ENCODE results near the gene CBLB. TPM values are rescaled to one million over a fixed set of nuclear protein-coding genes. Genes with fewer than 3 reads are reported as not detected.

Gene CBLB
- total RNA-seq, 1 donor from 2014 or later, result 19.8 TPM

DNA sequence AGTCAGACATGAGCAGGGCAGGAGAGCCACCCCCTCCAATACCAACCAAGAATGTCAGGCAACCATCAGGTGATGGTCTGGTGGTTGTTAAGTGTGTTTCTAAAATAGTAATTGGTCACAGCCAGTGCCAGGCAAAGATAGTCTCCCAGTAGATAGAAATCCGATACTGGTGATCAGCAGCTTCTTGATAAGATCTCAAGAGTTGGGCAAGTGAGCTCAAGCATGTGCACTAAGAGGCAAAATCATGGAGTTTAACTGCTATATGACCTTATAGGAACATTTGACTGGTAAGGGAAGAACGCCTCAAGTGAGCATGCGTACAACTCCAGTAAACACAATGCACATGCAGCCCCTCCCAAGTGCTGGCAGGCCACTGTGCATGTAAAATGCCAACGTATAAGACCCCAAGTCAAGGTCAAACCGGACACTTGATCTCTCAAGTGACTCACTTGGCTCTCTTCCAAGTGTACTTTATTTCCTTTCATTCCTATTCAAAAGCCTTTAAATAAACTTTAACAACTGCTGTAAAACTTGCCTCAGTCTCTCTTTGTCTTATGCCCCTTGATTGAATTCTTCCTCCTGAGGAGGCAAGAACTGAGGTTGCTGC, 36.0 kb upstream of the CBLB start:
- Histone ChIP-seq H3K4me1 (ENCODE audit: control insufficient read depth in 3 of 3, insufficient read depth in 3 of 3, low read length in 3 of 3) (peaks cover 8 to 13% (median 11%) of the 10 kb centered on the region in 3 donors), H3K4me3 (ENCODE audit: low read length in 3 of 3) (no peak overlapping the region), H3K27ac (ENCODE audit: low read depth, low read length) (no peak overlapping the region)

DNA sequence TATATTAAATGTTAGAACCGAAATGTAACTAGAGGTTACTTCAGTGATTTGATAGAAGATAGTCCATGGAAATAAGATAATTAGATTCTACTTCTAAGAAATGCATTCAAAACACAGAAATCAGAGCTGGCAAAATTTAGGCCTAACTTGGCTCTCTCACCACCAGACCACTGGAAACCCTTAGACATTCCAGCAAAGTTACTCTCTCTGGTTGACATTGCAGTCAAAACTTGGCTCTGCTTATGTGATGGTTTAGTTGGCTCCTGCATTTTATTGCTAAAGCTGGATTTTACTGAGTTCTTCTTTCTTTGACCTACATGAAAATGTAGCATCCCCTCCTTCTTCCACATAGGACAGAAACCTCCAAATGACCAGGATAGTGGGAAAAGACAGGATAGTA, 35.4 kb upstream of the CBLB start:
- no peak overlapping the region for H3K9ac ChIP-seq (ENCODE audit: low read depth in 1 of 3, low read length in 3 of 3)
- H3K27ac ChIP-seq (ENCODE audit: low read depth, low read length), result no peak overlapping the region
- H3K4me1 ChIP-seq (ENCODE audit: control insufficient read depth in 3 of 3, insufficient read depth in 3 of 3, low read length in 3 of 3), result peaks cover 8 to 13% (median 11%) of the 10 kb centered on the region in 3 donors
- no peak overlapping the region for H3K4me3 ChIP-seq (ENCODE audit: low read length in 3 of 3)
- no peaks in the 10 kb centered on the region for H3K9me3 ChIP-seq (ENCODE audit: control insufficient read depth in 3 of 3, low read length in 3 of 3)
- no peaks in the 10 kb centered on the region for H3K36me3 ChIP-seq (ENCODE audit: control insufficient read depth in 3 of 3, insufficient read depth in 3 of 3, low read length in 3 of 3)
- no peaks in the 10 kb centered on the region for H3K27me3 ChIP-seq (ENCODE audit: control insufficient read depth in 3 of 3, insufficient read depth in 3 of 3, low read length in 3 of 3)

More for the DNA sequence above, 36.0 kb upstream of the CBLB start:
- H3K9ac ChIP-seq (ENCODE audit: low read depth in 1 of 3, low read length in 3 of 3), result no peak overlapping the region
- H3K9me3 ChIP-seq (ENCODE audit: control insufficient read depth in 3 of 3, low read length in 3 of 3), result no peaks in the 10 kb centered on the region
- no peaks in the 10 kb centered on the region for H3K36me3 ChIP-seq (ENCODE audit: control insufficient read depth in 3 of 3, insufficient read depth in 3 of 3, low read length in 3 of 3)
- no peaks in the 10 kb centered on the region for H3K27me3 ChIP-seq (ENCODE audit: control insufficient read depth in 3 of 3, insufficient read depth in 3 of 3, low read length in 3 of 3)

GRCh38 chr3:105899516-105899915, 30.7 kb upstream of the CBLB start:
- Histone ChIP-seq H3K4me1 (ENCODE audit: control insufficient read depth in 3 of 3, insufficient read depth in 3 of 3, low read length in 3 of 3) (peaks cover 0 to 3% (median under 1%) of the 10 kb centered on the region in 3 donors), H3K27me3 (ENCODE audit: control insufficient read depth in 3 of 3, insufficient read depth in 3 of 3, low read length in 3 of 3) (no peaks in the 10 kb centered on the region), H3K27ac (ENCODE audit: low read depth, low read length) (no peak overlapping the region), H3K9me3 (ENCODE audit: control insufficient read depth in 3 of 3, low read length in 3 of 3) (no peaks in the 10 kb centered on the region), H3K36me3 (ENCODE audit: control insufficient read depth in 3 of 3, insufficient read depth in 3 of 3, low read length in 3 of 3) (no peaks in the 10 kb centered on the region), H3K4me3 (ENCODE audit: low read length in 3 of 3) (no peak overlapping the region), H3K9ac (ENCODE audit: low read depth in 1 of 3, low read length in 3 of 3) (no peak overlapping the region)

GRCh38 chr3:105891101-105891500, 22.3 kb upstream of the CBLB start:
- no peaks in the 10 kb centered on the region for H3K4me1 ChIP-seq (ENCODE audit: control insufficient read depth in 3 of 3, insufficient read depth in 3 of 3, low read length in 3 of 3)
- no peak overlapping the region for H3K9ac ChIP-seq (ENCODE audit: low read depth in 1 of 3, low read length in 3 of 3)

GRCh38 chr3:105888621-105889579, 20.1 kb upstream of the CBLB start:
- no peaks in the 10 kb centered on the region for H3K27me3 ChIP-seq (ENCODE audit: control insufficient read depth in 3 of 3, insufficient read depth in 3 of 3, low read length in 3 of 3)
- H3K4me1 ChIP-seq (ENCODE audit: control insufficient read depth in 3 of 3, insufficient read depth in 3 of 3, low read length in 3 of 3), result no peaks in the 10 kb centered on the region
- no peak overlapping the region for H3K4me3 ChIP-seq (ENCODE audit: low read length in 3 of 3)
- H3K9me3 ChIP-seq (ENCODE audit: control insufficient read depth in 3 of 3, low read length in 3 of 3), result no peaks in the 10 kb centered on the region
- H3K27ac ChIP-seq (ENCODE audit: low read depth, low read length), result no peak overlapping the region
- H3K36me3 ChIP-seq (ENCODE audit: control insufficient read depth in 3 of 3, insufficient read depth in 3 of 3, low read length in 3 of 3), result no peaks in the 10 kb centered on the region
- H3K9ac ChIP-seq (ENCODE audit: low read depth in 1 of 3, low read length in 3 of 3), result no peak overlapping the region

More at GRCh38 chr3:105891101-105891500, 22.3 kb upstream of the CBLB start:
- H3K4me3 ChIP-seq (ENCODE audit: low read length in 3 of 3), result no peak overlapping the region
- no peak overlapping the region for H3K27ac ChIP-seq (ENCODE audit: low read depth, low read length)
- no peaks in the 10 kb centered on the region for H3K27me3 ChIP-seq (ENCODE audit: control insufficient read depth in 3 of 3, insufficient read depth in 3 of 3, low read length in 3 of 3)
- H3K9me3 ChIP-seq (ENCODE audit: control insufficient read depth in 3 of 3, low read length in 3 of 3), result no peaks in the 10 kb centered on the region
- H3K36me3 ChIP-seq (ENCODE audit: control insufficient read depth in 3 of 3, insufficient read depth in 3 of 3, low read length in 3 of 3), result no peaks in the 10 kb centered on the region

DNA sequence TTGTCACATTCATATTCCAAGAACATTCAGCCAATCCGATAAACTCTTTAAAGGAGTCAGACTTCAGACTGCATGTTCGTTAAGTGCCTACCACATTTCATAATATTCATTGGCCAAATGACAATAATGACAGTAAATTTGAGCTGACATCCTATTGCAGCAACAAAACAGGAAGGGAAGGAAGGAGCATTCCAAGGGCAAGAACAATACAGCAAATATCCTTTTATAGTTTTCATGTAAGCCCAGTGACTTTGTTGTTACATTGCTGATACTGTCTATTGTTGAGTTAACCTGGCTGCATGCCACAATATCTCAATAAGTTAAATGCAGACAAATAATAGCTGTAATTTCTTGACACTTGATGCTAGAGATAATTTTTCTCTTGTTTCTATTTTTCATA, 16.4 kb upstream of the CBLB start:
- Histone ChIP-seq H3K36me3 (ENCODE audit: control insufficient read depth in 3 of 3, insufficient read depth in 3 of 3, low read length in 3 of 3) (no peaks in the 10 kb centered on the region), H3K27ac (ENCODE audit: low read depth, low read length) (no peak overlapping the region), H3K27me3 (ENCODE audit: control insufficient read depth in 3 of 3, insufficient read depth in 3 of 3, low read length in 3 of 3) (no peaks in the 10 kb centered on the region), H3K4me3 (ENCODE audit: low read length in 3 of 3) (no peak overlapping the region), H3K4me1 (ENCODE audit: control insufficient read depth in 3 of 3, insufficient read depth in 3 of 3, low read length in 3 of 3) (peaks cover 0 to 3% (median 0%) of the 10 kb centered on the region in 3 donors), H3K9ac (ENCODE audit: low read depth in 1 of 3, low read length in 3 of 3) (no peak overlapping the region), H3K9me3 (ENCODE audit: control insufficient read depth in 3 of 3, low read length in 3 of 3) (no peaks in the 10 kb centered on the region)

DNA sequence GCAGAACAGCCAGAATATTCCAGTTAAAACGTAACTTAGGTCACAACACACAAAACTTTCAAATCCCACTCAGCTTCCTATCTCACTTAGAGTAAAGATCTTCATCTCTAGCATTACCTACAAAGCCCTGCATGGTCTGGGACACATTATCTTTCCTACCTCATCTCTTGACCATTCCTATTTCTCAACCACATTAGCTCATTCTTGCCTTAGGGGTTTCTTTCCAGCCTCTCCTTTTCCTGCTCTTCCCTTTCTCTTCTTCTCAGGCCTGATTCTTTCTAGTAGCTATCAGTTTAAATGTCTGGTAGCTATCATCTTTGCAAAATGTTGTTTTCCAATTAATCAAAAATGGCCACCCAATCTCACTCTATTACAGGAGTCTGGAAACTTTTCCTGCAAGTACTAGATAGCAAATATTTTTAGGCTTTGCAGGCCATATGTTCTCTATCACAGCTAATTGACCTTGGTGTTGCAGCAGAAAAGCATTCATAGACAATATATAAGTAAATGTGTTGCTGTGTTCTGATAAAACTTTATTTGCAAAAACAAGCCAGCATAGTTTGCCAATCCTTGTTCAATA, 15.1 kb upstream of the CBLB start:
- Histone ChIP-seq H3K9ac (ENCODE audit: low read depth in 1 of 3, low read length in 3 of 3) (no peak overlapping the region), H3K27me3 (ENCODE audit: control insufficient read depth in 3 of 3, insufficient read depth in 3 of 3, low read length in 3 of 3) (no peaks in the 10 kb centered on the region), H3K9me3 (ENCODE audit: control insufficient read depth in 3 of 3, low read length in 3 of 3) (no peaks in the 10 kb centered on the region), H3K36me3 (ENCODE audit: control insufficient read depth in 3 of 3, insufficient read depth in 3 of 3, low read length in 3 of 3) (no peaks in the 10 kb centered on the region), H3K4me1 (ENCODE audit: control insufficient read depth in 3 of 3, insufficient read depth in 3 of 3, low read length in 3 of 3) (peaks cover 0 to 3% (median 0%) of the 10 kb centered on the region in 3 donors), H3K4me3 (ENCODE audit: low read length in 3 of 3) (no peak overlapping the region), H3K27ac (ENCODE audit: low read depth, low read length) (no peak overlapping the region)

DNA sequence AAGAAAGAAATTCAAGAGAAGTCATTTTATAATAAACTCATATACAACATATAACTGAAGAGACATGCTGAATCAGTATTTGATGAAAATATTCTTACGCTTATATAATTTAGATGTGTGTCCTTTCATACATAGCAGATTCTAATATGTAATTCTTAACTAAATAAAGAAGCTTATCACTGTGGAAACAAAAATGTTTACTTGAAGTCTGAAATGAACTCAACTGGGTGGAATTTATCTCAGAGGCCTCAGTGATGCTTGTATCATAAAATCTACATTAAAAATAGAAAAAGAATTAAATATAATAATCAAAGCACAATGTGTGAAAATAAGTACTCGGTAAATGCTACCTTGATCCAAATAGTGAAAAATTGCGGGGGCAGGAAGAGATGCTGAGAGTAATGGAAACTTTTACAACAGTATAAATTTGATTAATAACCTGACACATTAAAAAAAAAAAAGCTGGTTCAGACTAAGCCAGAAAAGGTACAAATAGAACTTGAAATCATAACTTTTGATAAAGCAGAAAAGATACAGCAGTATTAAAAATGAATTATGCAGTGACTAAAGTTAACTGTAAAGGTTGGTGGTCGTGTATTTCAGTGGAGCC, 12.0 kb upstream of the CBLB start:
- H3K9ac ChIP-seq (ENCODE audit: low read depth in 1 of 3, low read length in 3 of 3), result no peak overlapping the region
- H3K9me3 ChIP-seq (ENCODE audit: control insufficient read depth in 3 of 3, low read length in 3 of 3), result no peaks in the 10 kb centered on the region

DNA sequence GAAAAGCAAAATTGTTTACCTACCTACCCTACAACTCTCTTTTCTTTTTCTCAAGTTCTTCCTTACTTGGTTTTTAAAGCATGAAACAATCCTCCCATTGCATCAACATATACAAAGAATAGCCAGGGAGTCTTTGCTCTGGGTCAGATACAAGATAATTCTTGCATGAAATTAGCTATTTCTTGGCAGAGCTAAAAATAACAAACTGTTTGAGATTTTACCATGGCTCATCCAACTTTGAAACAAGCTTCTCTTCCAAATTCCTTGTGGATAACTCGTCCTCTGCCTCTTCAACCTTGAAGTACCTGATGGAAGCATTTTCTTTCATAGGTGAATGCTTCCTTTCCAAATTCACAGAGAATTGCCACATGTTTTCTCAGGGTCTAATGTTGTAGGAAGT, 9.2 kb upstream of the CBLB start:
- Histone ChIP-seq H3K36me3 (ENCODE audit: control insufficient read depth in 3 of 3, insufficient read depth in 3 of 3, low read length in 3 of 3) (no peaks in the 10 kb centered on the region), H3K4me1 (ENCODE audit: control insufficient read depth in 3 of 3, insufficient read depth in 3 of 3, low read length in 3 of 3) (peaks cover 0 to 1% (median 0%) of the 10 kb centered on the region in 3 donors), H3K4me3 (ENCODE audit: low read length in 3 of 3) (no peak overlapping the region), H3K27me3 (ENCODE audit: control insufficient read depth in 3 of 3, insufficient read depth in 3 of 3, low read length in 3 of 3) (no peaks in the 10 kb centered on the region), H3K27ac (ENCODE audit: low read depth, low read length) (no peak overlapping the region), H3K9ac (ENCODE audit: low read depth in 1 of 3, low read length in 3 of 3) (no peak overlapping the region), H3K9me3 (ENCODE audit: control insufficient read depth in 3 of 3, low read length in 3 of 3) (no peaks in the 10 kb centered on the region)

More for the DNA sequence above, 12.0 kb upstream of the CBLB start:
- Histone ChIP-seq H3K4me1 (ENCODE audit: control insufficient read depth in 3 of 3, insufficient read depth in 3 of 3, low read length in 3 of 3) (peaks cover 0 to 3% (median 0%) of the 10 kb centered on the region in 3 donors), H3K36me3 (ENCODE audit: control insufficient read depth in 3 of 3, insufficient read depth in 3 of 3, low read length in 3 of 3) (no peaks in the 10 kb centered on the region), H3K27ac (ENCODE audit: low read depth, low read length) (no peak overlapping the region), H3K4me3 (ENCODE audit: low read length in 3 of 3) (no peak overlapping the region), H3K27me3 (ENCODE audit: control insufficient read depth in 3 of 3, insufficient read depth in 3 of 3, low read length in 3 of 3) (no peaks in the 10 kb centered on the region)
